ENCODE results near the gene VAV1. TPM values are rescaled to one million over a fixed set of nuclear protein-coding genes. Genes with fewer than 3 reads are reported as not detected.

The VAV1 gene
- total and polyA plus RNA-seq, 9 of the 15 experiments (the other 6 are each of a cell fraction or from before 2014, with no cell fraction given), result 0.46 to 20.1 (median 11.1) TPM

DNA sequence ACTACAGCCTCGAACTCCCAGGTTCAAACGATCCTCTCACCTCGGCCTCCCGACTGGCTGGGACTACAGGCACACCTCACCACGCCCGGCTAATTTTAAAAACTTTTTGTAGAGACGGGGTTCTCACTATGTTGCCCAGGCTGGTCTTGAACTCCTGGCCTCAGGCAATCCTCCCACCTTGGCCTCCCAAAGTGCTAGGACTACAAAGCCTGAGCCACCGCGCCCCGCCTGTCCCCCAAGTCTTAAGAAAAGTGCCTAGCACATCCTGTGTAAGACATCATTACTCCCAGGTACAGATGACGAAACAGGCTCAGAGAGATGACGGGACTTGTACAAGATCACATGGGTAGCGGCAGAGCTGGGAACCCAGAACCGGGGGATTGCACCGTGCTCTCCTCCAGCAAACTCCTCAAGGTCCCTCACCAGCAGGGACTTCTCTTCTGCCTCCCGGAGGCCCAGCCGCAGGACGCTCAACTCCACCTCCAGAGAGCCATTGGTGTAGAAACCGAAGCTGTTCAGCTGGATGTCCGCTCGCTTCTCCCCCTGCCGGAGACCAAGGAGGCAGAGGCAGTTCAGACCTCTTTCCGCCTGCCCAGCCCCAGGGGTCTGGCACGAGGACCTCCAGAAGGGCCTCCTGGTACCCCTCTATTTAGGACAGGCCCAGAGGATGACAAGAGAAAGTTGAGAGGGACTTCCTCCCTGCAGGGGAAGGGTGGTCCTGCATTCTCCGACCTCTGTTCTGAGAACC lies 36.2 kb upstream of the VAV1 start (continued):
- no peak for TF ChIP-seq HOMEZ (CRISPR knock-in tag; IDR thresholded peaks at IDR 0.05)
- TF ChIP-seq C11orf30 (IDR thresholded peaks at IDR 0.05; ENCODE audit: low read depth), result peak; percentile 52
- no peak for TF ChIP-seq BRF1 (IDR thresholded peaks at IDR 0.05; ENCODE audit: borderline replicate concordance, extremely low read depth, insufficient read length)
- no peak for TF ChIP-seq ZNF764 (CRISPR knock-in tag; IDR thresholded peaks at IDR 0.05; ENCODE audit: low read depth)
- TF ChIP-seq ZNF583 (CRISPR knock-in tag; IDR thresholded peaks at IDR 0.05), result no peak
- no peak for TF ChIP-seq ZFPM2 (CRISPR knock-in tag; IDR thresholded peaks at IDR 0.05)
- no peak for TF ChIP-seq BRD4 (IDR thresholded peaks at IDR 0.05)
- TF ChIP-seq RAD21 (CRISPR knock-in tag; conservative IDR thresholded peaks at IDR 0.05 in 1 of 2, IDR thresholded peaks at IDR 0.05 in 1 of 2), result peak; percentile 42 to 54
- TF ChIP-seq KAT8 (IDR thresholded peaks at IDR 0.05; ENCODE audit: low read depth), result no peak
- no peak for TF ChIP-seq HCFC1 (IDR thresholded peaks at IDR 0.05; ENCODE audit: low read depth, low read length)
- TF ChIP-seq HINFP (tag; conservative IDR thresholded peaks at IDR 0.05; ENCODE audit: low read depth), result no peak
- no peak for TF ChIP-seq ZFP30 (CRISPR knock-in tag; IDR thresholded peaks at IDR 0.05; ENCODE audit: borderline replicate concordance)
- no peak for TF ChIP-seq ZNF766 (CRISPR knock-in tag; conservative IDR thresholded peaks at IDR 0.05)
- peak; percentile 52; the same call in 1 of the 2 replicates for TF ChIP-seq MYC (IDR thresholded peaks at IDR 0.05; ENCODE audit: low read depth, low read length)
- no peak for TF ChIP-seq MYC (CRISPR knock-in tag; IDR thresholded peaks at IDR 0.05; ENCODE audit: borderline replicate concordance, low read depth)
- TF ChIP-seq ZFP1 (CRISPR knock-in tag; IDR thresholded peaks at IDR 0.05), result no peak
- TF ChIP-seq U2AF1 (optimal IDR thresholded peaks at IDR 0.05; ENCODE audit: low read depth, low read length), result no peak
- TF ChIP-seq KDM4B (IDR thresholded peaks at IDR 0.05; ENCODE audit: borderline replicate concordance in 2 of 2, low read depth in 1 of 2), result no peak
- TF ChIP-seq ZNF239 (CRISPR knock-in tag; IDR thresholded peaks at IDR 0.05), result no peak
- TF ChIP-seq RBM17 (IDR thresholded peaks at IDR 0.05; ENCODE audit: borderline replicate concordance, low read depth, low read length), result no peak
- no peak for TF ChIP-seq TSHZ1 (CRISPR knock-in tag; IDR thresholded peaks at IDR 0.05)
- TF ChIP-seq HOXB6 (CRISPR knock-in tag; IDR thresholded peaks at IDR 0.05; ENCODE audit: borderline replicate concordance), result no peak
- TF ChIP-seq TSC22D4 (tag; IDR thresholded peaks at IDR 0.05), result no peak

Data from K562 (cell line).